ENCODE results near the gene KNDC1.

The KNDC1 gene

DNA sequence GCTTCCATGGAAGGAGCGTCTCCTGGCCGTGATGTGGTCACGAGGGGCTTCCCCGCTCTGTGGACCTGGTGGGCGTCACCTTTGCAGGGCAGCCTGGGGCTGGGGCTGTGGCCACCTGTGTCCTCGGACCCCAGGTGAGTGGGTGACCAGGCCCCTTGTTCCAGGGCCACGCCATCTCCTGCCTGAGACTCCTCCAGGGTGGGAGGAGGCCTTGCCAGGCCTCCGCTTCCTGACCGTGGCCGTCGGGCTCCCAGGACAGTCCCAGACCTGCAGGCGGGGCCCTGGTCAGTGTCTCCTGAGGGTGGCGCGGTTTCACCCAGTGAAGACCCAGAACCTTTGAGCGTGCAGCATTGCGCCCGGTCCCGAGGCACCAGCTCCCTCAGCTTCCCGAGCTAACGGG lies 49.6 kb downstream of the KNDC1 start:
- DNase-seq (ENCODE audit: low spot score): no peak
- TF ChIP-seq, protein P1, sequence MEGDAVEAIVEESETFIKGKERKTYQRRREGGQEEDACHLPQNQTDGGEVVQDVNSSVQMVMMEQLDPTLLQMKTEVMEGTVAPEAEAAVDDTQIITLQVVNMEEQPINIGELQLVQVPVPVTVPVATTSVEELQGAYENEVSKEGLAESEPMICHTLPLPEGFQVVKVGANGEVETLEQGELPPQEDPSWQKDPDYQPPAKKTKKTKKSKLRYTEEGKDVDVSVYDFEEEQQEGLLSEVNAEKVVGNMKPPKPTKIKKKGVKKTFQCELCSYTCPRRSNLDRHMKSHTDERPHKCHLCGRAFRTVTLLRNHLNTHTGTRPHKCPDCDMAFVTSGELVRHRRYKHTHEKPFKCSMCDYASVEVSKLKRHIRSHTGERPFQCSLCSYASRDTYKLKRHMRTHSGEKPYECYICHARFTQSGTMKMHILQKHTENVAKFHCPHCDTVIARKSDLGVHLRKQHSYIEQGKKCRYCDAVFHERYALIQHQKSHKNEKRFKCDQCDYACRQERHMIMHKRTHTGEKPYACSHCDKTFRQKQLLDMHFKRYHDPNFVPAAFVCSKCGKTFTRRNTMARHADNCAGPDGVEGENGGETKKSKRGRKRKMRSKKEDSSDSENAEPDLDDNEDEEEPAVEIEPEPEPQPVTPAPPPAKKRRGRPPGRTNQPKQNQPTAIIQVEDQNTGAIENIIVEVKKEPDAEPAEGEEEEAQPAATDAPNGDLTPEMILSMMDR (IDR thresholded peaks at IDR 0.05; ENCODE audit: extremely low read depth, missing control alignments): no peak

DNA sequence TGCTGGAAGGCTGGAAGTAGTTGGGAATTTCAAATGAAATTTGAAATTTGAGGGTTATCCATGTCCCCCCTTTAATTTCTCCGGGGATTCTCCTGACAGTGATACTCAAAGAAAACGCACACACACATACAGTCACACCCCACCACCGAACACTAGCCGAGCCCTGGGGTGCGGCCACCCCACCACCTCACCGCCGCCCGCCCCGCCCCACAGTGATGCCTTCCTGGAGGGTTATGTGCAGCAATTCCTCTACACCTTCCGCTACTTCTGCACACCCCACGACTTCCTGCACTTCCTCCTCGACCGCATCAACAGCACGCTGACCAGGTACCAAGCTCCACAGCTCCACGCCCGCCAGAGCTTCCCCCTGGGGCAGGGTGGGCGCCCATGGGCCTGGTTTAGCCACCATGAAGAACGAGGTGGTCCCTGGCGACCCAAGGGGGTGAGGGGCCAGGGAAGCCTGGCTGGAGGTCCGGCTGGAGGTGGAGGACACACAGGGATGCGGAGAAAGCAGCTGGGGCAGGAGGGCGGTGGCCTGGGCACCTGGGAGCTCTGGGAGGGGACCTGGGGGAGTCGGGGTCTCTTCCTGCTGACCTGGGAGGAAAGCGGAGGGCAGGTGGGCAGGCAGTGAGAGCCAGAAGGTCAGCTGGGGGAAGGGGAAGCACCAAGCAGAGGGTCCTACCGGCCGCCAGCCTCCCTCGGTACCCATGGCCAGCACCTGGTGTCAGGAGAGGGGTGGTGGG lies 50.5 kb downstream of the KNDC1 start:
- TF ChIP-seq, protein P1 (IDR thresholded peaks at IDR 0.05; ENCODE audit: extremely low read depth, missing control alignments): no peak
- DNase-seq (ENCODE audit: low spot score): no peak

DNA sequence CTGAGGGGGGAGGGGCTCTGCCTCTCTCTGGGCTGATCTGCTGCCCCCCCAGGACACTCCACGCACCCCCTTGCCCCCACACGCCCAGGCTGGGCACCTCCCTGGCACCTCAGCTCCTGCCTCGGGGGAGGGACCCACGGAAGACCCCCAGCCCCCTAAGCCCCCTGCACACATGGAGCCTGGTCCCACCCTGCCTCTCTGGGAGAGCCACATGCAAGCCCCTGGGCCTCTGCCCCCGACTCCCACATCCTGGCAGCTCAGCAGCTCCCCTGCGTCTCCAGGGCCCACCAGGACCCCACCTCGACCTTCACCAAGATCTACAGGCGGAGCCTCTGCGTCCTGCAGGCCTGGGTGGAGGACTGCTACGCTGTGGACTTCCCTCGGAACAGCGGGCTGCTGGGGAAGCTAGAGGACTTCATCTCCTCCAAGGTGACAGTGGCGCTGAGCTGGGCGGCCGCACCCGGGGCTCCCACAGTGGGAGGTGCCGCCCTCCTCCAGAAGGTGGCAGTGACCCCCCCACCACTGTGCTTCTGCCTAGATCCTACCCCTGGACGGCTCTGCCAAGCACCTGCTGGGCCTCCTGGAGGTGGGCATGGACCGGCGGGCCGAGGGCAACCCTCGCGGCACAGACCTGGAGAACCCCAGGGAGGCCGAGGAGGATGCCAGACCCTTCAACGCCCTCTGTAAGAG lies 51.3 kb downstream of the KNDC1 start:
- TF ChIP-seq, protein P1 (IDR thresholded peaks at IDR 0.05; ENCODE audit: extremely low read depth, missing control alignments): no peak
- DNase-seq (ENCODE audit: low spot score): no peak

DNA sequence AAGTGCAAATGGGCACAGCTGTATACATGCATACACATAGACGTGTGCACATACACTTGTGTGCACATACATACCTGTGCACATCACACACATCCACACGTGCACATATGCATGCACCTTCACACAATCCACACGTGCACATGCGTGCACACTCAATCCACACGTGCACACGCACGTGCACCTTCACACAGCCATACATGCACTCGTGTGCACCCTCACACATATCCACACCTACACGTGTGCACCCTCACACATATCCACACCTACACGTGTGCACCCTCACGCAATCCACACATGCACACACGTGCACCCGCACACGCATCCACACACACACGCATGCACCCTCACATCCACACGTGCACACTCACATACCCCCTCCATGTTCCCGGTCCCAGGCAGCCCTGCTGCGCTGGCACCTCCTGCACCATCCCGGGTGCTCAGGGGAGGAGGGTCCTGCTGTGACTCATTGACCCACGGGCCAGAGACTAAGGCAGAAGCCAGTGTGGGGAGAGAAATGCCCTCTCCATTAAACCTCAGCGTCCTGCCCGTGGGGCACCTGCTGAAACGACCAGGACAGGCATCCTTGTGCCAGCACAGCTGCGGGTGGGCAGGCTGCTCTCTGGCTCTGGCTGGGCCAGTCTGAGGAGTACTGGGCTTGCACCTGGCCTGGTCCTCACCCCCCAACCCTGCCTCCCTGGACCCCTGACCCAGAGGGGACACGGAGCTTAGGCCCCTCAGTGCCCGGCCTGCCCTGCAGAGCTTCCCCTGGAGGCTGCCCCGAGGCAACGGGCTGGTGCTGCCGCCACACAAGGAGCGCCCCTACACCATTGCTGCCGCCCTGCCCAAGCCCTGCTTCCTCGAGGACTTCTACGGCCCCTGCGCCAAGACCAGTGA lies 52.2 kb downstream of the KNDC1 start:
- TF ChIP-seq, protein P1 (IDR thresholded peaks at IDR 0.05; ENCODE audit: extremely low read depth, missing control alignments): no peak
- no peak for DNase-seq (ENCODE audit: low spot score)

DNA sequence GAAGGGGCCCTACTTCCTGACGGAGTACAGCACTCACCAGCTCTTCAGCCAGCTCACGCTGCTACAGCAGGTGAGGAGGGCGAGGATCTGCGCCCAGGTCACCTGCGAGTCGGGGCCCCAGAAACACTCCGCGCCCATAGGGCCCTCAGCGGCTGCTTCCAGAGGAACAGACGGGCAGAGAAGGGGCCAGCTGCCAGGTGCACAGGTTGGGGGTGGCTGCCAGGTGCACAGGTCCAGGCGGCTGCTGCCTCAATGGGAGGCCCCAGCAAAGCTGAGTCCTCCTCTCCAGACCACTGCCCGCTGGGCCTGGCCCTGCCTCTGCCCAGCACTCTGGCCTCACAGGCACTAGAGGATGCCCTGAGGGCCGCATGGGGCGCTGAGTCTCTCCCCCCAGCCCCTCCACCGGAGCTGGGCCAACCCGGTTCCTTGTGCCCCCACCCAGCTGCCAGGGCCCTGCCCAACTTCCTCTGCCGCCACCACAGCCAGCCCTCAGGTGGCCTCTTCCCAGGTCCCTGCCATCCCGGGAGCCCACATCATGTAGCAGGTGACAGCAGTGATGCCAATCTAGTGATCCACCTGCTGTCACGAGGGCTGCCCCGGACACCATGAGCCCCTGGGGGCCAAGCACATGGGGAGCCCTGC lies 53.0 kb downstream of the KNDC1 start:
- TF ChIP-seq, protein P1 (IDR thresholded peaks at IDR 0.05; ENCODE audit: extremely low read depth, missing control alignments): no peak
- DNase-seq (ENCODE audit: low spot score): no peak

DNA sequence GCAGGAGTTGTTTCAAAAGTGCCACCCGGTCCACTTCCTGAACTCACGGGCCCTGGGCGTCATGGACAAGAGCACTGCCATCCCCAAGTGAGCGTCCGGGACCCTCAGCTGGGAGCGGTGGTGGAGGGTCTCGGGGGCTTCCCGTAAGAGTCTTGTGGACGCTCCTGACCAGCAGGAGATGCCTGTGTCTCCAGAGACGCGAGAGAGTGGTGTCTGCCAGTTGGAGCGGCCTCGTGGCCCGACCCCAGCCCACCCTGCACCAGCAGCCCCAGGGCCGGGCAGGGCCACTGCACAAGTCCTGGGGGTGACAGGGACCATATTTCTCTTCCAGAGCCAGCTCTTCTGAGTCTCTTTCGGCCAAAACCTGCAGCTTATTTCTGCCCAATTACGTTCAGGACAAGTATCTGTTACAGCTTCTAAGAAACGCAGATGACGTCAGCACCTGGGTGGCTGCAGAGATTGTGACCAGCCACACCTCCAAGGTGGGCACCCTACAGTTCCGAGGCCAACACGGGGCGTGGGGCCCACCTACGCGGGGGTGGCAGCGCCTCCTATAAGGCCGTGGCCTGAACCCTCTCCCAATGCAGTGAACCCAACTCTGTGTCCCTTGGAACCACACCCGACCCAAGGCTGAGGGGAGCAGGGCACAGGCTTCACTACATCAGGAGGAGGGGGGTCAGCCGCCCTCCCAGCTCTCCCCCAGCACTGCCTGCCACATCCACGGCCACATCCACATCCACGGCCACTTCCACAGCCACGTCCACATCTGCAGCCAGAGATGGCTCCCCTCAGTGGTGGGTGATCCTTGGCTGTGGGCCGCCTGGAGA lies 53.8 kb downstream of the KNDC1 start:
- TF ChIP-seq, protein P1 (IDR thresholded peaks at IDR 0.05; ENCODE audit: extremely low read depth, missing control alignments): no peak
- DNase-seq (ENCODE audit: low spot score): no peak
